NCI-H2227 (cell line): ENCODE measurements around the gene RPP30.
"Not testable (repeated sequence)": the region's sequence is repeated elsewhere in the genome, so short reads cannot be mapped to it uniquely, and the experiment has no call there.

Source experiments
- DNase-seq: peaks from one replicate; lab custom pipeline; 2025; ENCODE audit not compliant: unreplicated experiment; lab: John Stamatoyannopoulos, UW

The RPP30 gene

GRCh38 chr10:90939116-90939515 lies 67.3 kb downstream of the RPP30 start:
- DNase-seq: no peak

- no peak for DNase-seq
These were observed 67.9 kb downstream of the RPP30 start for GRCh38 chr10:90939648-90940047.

- not testable (repeated sequence) for DNase-seq
These were observed 71.2 kb downstream of the RPP30 start for GRCh38 chr10:90942980-90943379.

GRCh38 chr10:90944749-90945148 lies 73.0 kb downstream of the RPP30 start:
- DNase-seq: no peak

GRCh38 chr10:90945491-90946070 lies 73.8 kb downstream of the RPP30 start:
- DNase-seq: no peak

GRCh38 chr10:90947030-90947960 lies 75.5 kb downstream of the RPP30 start:
- no peak for DNase-seq
